MG63 (cell line): ENCODE data around the gene PCDHGA10. TPM values are rescaled to one million over a fixed set of nuclear protein-coding genes. Genes with fewer than 3 reads are reported as not detected.
A peak's percentile ranks its signal among the peaks of the same experiment; 100 is the strongest.
"Not testable (repeated sequence)": the region's sequence is repeated elsewhere in the genome, so short reads cannot be mapped to it uniquely, and the experiment has no call there.

Experiments used
- DNase-seq: peaks from one replicate; pipeline ENCODE4 v3.0.0-alpha.2; 2020
- H3K27me3 ChIP-seq: fragments of 250-450 bp; sonication (Bioruptor Pico); 2 replicates; pipeline ENCODE4 v1.5.1; 2020; ENCODE audit warnings: mild to moderate bottlenecking, moderate library complexity
- H3K36me3 ChIP-seq: fragments of 250-450 bp; sonication (Bioruptor Pico); 2 replicates; pipeline ENCODE4 v1.5.1; 2020; ENCODE audit warnings: mild to moderate bottlenecking, moderate library complexity
- H3K4me3 ChIP-seq: fragments of 250-450 bp; sonication (Bioruptor Pico); 2 replicates; pipeline ENCODE4 v1.5.1; 2020; ENCODE audit warnings: mild to moderate bottlenecking, moderate library complexity
- H3K9me3 ChIP-seq: fragments of 250-450 bp; sonication (Bioruptor Pico); 2 replicates; pipeline ENCODE4 v1.5.1; 2020; ENCODE audit warnings: mild to moderate bottlenecking, moderate library complexity
- total RNA-seq: library from RNA; depleted of rRNA; stranded (reverse); fragments of >200 nt; shearing (Covaris generic); gene quantifications from 2 replicates; pipeline ENCODE4 v1.2.3, GENCODE V29; 2014; ENCODE audit warnings: low replicate concordance

Gene PCDHGA10
- total RNA-seq, 1 experiment from 2014 or later: 1.0 TPM

DNA sequence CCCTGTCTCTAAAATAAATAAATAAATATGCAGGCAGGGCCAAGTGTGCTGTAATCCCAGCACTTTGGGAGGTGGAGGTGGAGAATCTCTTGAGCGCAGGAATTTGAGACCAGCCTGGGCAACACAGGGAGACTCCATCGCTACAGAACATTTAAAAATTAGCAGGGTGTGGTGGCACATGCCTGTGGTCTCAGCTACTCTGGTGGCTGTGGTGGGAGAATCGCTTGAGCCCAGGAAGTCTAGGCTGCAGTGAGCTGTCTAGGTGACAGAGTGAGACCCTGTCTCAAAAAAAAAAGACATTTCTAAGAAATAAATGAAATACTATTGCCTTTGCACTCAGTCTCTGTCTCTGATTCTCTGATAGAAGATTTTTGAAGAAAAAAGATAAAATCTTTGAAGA, 1.2 kb upstream of the PCDHGA10 start:
- no peak overlapping the region for H3K4me3 ChIP-seq
- DNase-seq: no peak
- H3K9me3 ChIP-seq: peaks cover 3% of the 10 kb centered on the region; the same call in 1 of the 2 replicates
- H3K27me3 ChIP-seq: peaks cover 2% of the 10 kb centered on the region; the same call in 1 of the 2 replicates
- H3K36me3 ChIP-seq: no peaks in the 10 kb centered on the region

DNA sequence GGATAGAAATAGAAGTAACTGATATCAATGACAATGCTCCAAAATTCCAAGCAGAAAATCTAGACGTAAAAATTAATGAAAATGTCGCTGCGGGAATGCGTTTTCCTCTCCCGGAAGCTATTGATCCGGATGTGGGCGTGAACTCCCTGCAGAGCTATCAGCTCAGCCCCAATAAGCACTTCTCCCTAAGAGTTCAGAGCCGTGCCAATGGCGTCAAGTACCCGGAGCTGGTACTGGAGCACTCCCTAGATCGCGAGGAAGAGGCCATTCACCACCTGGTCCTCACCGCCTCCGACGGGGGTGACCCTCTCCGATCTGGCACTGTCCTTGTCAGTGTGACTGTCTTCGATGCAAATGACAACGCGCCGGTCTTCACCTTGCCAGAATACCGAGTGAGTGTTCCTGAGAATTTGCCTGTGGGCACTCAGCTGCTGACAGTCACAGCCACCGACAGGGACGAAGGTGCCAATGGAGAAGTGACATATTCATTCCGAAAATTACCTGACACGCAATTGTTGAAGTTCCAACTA, 818 bp downstream of the PCDHGA10 start:
- Histone ChIP-seq H3K9me3 (peaks cover 6% of the 10 kb centered on the region; the same call in 1 of the 2 replicates), H3K27me3 (no peaks in the 10 kb centered on the region), H3K36me3 (no peaks in the 10 kb centered on the region), H3K4me3 (no peak overlapping the region)
- no peak for DNase-seq

DNA sequence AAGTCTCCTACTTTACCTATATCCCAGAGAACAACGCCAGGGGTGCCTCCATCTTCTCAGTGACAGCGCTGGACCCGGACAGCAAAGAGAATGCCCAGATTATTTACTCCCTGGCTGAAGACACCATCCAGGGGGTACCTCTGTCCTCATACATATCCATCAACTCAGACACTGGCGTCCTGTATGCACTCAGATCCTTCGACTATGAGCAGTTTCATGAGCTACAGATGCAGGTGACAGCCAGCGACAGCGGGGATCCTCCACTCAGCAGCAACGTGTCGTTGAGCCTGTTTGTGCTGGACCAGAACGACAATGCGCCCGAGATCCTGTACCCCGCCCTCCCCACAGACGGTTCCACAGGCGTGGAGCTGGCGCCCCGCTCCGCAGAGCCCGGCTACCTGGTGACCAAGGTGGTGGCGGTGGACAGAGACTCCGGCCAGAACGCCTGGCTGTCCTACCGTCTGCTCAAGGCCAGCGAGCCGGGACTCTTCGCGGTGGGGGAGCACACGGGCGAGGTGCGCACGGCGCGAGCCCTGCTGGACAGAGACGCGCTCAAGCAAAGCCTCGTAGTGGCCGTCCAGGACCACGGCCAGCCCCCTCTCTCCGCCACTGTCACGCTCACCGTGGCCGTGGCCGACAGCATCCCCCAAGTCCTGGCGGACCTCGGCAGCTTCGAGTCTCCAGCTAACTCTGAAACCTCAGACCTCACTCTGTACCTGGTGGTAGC, 1.9 kb downstream of the PCDHGA10 start:
- DNase-seq, H3K36me3 ChIP-seq, H3K9me3 ChIP-seq, H3K4me3 ChIP-seq, H3K27me3 ChIP-seq: not testable (repeated sequence)

DNA sequence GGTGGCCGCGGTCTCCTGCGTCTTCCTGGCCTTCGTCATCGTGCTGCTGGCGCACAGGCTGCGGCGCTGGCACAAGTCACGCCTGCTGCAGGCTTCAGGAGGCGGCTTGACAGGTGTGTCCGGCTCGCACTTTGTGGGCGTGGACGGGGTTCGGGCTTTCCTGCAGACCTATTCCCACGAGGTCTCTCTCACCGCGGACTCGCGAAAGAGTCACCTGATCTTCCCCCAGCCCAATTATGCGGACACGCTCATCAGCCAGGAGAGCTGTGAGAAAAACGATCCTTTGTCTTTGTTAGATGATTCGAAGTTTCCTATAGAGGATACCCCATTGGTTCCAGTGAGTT, 2.5 kb downstream of the PCDHGA10 start:
- not testable (repeated sequence) for H3K9me3 ChIP-seq, DNase-seq

DNA sequence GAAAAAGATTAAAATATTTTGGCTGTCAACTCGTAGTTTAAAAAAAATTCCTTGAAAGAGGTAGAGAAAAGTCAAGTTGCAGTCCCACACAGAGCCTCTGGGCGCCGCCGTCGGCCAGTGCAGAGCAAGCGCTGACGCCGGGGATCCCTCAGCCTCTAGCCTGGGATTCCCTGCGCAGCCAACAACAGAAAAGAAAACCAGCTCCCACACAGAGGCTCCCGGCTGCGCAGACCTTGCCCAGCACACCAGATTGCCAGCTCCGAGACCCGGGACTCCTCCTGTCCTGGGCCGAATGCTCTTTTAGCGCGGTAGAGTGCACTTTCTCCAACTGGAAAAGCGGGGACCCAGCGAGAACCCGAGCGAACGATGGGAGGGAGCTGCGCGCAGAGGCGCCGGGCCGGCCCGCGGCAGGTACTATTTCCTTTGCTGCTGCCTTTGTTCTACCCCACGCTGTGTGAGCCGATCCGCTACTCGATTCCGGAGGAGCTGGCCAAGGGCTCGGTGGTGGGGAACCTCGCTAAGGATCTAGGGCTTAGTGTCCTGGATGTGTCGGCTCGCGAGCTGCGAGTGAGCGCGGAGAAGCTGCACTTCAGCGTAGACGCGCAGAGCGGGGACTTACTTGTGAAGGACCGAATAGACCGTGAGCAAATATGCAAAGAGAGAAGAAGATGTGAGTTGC, 4.8 kb downstream of the PCDHGA10 start, which contains the start of gene PCDHGB7:
TSS of gene PCDHGB7 (plus strand) at position 184 of the 679 bp plus-strand sequence. CDS start at position 367, 183 bp downstream.
- not testable (repeated sequence) for H3K4me3 ChIP-seq, H3K36me3 ChIP-seq, H3K27me3 ChIP-seq
- H3K9me3 ChIP-seq: peaks cover 15% of the 10 kb centered on the region; the same call in 1 of the 2 replicates
- peak; percentile 51 for DNase-seq

More for the DNA sequence above, 2.5 kb downstream of the PCDHGA10 start:
- not testable (repeated sequence) for H3K4me3 ChIP-seq, H3K36me3 ChIP-seq, H3K27me3 ChIP-seq

DNA sequence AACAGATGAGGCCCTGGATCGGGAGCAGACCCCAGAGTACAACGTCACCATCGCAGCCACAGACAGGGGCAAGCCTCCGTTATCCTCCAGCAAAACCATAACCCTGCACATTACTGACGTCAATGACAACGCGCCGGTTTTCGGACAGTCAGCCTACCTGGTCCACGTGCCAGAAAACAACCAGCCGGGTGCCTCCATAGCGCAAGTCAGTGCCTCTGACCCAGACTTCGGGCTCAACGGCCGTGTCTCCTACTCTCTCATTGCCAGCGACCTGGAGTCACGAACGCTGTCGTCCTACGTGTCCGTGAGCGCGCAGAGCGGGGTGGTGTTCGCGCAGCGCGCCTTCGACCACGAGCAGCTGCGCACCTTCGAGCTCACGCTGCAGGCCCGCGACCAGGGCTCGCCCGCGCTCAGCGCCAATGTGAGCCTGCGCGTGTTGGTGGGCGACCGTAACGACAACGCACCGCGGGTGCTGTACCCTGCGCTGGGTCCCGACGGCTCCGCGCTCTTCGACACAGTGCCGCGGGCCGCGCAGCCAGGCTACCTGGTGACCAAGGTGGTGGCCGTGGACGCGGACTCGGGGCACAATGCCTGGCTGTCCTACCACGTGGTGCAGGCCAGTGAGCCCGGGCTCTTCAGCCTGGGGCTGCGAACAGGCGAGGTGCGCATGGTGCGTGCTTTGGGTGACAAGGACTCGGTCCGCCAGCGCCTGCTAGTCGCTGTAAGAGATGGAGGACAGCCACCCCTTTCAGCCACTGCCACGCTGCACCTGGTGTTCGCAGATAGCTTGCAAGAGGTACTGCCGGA, 6.5 kb downstream of the PCDHGA10 start:
- H3K36me3 ChIP-seq: no peaks in the 10 kb centered on the region
- H3K4me3 ChIP-seq: no peak overlapping the region
- DNase-seq: no peak
- no peaks in the 10 kb centered on the region for H3K27me3 ChIP-seq
- peaks cover 15% of the 10 kb centered on the region; the same call in 1 of the 2 replicates for H3K9me3 ChIP-seq

DNA sequence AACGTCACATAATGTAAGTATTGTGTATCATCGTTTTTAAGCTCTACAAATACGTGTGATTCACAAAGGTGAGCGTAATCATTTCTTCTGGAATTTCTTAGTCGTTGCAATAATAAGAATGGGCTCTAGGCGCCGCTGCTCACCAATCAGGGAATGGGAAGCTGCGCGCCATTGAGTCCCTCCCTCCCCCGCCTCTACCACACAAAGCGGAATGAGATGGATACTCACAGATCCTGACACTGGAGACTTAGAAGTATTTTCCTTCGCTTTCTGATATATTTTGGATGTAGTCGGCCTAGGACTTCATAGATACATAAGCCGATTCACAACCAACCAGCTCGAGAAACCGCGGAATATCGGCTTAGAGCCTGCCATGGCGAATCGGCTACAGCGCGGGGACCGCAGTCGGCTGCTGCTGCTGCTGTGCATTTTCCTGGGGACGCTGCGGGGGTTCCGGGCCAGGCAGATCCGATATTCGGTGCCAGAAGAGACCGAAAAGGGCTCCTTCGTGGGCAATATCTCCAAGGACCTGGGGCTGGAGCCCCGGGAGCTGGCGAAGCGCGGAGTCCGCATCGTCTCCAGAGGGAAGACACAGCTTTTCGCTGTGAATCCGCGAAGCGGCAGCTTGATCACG, 8.2 kb downstream of the PCDHGA10 start, which contains the start of gene PCDHGA11:
TSS of gene PCDHGA11 (plus strand) at position 197 of the 634 bp plus-strand sequence. CDS start at position 374, 177 bp downstream.
- H3K9me3 ChIP-seq: peaks cover 15% of the 10 kb centered on the region; the same call in 1 of the 2 replicates
- H3K36me3 ChIP-seq: no peaks in the 10 kb centered on the region
- no peak within 1 kb of the TSS for H3K4me3 ChIP-seq
- H3K27me3 ChIP-seq: no peaks in the 10 kb centered on the region
- no peak for DNase-seq

DNA sequence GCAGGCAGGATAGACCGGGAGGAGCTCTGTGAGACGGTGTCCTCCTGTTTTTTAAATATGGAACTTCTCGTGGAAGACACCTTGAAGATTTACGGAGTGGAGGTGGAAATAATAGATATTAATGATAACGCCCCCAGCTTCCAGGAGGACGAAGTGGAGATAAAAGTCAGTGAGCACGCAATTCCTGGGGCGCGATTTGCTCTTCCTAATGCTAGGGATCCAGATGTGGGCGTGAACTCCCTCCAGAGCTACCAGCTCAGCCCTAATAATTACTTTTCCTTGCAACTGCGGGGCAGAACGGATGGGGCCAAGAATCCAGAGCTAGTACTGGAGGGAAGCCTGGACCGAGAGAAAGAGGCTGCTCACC, 8.7 kb downstream of the PCDHGA10 start:
- Histone ChIP-seq H3K27me3 (no peaks in the 10 kb centered on the region), H3K36me3 (no peaks in the 10 kb centered on the region), H3K9me3 (peaks cover 12% of the 10 kb centered on the region; the same call in 1 of the 2 replicates), H3K4me3 (no peak overlapping the region)
- DNase-seq: no peak

DNA sequence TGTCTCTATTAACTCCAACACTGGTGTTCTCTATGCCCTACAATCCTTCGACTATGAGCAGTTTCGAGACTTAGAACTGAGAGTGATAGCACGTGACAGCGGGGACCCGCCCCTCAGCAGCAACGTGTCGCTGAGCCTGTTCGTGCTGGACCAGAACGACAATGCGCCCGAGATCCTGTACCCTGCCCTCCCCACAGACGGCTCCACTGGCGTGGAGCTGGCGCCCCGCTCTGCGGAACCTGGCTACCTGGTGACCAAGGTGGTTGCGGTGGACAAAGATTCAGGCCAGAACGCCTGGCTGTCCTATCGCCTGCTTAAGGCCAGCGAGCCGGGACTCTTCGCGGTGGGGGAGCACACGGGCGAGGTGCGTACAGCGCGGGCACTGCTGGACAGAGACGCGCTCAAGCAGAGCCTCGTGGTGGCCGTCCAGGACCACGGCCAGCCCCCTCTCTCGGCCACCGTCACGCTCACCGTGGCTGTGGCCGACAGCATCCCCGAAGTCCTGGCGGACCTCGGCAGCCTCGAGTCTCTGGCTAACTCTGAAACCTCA, 10.0 kb downstream of the PCDHGA10 start:
- no peaks in the 10 kb centered on the region for H3K27me3 ChIP-seq
- no peak overlapping the region for H3K4me3 ChIP-seq
- no peaks in the 10 kb centered on the region for H3K36me3 ChIP-seq
- DNase-seq: no peak
- peaks cover 12% of the 10 kb centered on the region; the same call in 1 of the 2 replicates for H3K9me3 ChIP-seq

DNA sequence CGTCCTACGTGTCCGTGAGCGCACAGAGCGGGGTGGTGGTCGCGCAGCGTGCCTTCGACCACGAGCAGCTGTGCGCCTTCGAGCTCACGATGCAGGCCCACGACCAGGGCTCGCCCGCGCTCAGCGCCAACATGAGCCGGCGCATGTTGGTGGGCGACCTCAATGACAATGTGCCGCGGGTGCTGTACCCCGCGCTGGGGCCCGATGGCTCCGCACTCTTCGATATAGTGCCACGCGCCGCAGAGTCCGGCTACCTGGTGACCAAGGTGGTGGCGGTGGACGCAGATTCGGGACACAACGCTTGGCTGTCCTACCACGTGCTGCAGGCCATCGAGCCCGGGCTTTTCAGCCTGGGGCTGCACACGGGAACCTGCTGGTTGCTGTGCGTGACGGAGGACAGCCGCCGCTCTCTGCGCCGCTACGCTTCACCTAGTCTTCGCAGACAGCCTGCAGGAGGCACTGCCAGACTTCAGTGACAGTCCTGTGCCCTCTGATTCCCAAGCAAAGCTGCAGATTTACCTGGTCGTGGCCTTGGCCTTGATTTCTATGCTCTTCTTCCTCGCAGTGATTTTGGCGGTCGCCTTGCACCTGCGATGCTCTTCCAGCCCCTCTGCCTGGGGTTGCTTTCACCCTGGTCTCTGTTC, 15.1 kb downstream of the PCDHGA10 start:
- Histone ChIP-seq H3K27me3 (no peaks in the 10 kb centered on the region), H3K9me3 (peaks cover 4% of the 10 kb centered on the region; the same call in 1 of the 2 replicates), H3K36me3 (no peaks in the 10 kb centered on the region), H3K4me3 (no peak overlapping the region)
- DNase-seq: no peak

DNA sequence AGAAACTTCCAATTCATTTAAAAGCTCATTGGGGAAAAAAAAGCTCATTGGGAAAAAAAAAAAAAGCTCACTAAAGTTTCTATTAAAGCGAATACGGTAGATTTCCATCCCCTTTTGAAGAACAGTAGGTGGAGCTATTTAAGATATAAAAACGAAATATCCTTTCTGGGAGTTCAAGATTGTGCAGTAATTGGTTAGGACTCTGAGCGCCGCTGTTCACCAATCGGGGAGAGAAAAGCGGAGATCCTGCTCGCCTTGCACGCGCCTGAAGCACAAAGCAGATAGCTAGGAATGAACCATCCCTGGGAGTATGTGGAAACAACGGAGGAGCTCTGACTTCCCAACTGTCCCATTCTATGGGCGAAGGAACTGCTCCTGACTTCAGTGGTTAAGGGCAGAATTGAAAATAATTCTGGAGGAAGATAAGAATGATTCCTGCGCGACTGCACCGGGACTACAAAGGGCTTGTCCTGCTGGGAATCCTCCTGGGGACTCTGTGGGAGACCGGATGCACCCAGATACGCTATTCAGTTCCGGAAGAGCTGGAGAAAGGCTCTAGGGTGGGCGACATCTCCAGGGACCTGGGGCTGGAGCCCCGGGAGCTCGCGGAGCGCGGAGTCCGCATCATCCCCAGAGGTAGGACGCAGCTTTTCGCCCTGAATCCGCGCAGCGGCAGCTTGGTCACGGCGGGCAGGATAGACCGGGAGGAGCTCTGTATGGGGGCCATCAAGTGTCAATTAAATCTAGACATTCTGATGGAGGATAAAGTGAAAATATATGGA, 17.7 kb downstream of the PCDHGA10 start, which contains the start of gene PCDHGA12:
TSS of gene PCDHGA12 (plus strand) at position 176 of the 782 bp plus-strand sequence. CDS start at position 429, 253 bp downstream.
- no peak for DNase-seq
- Histone ChIP-seq H3K9me3 (peaks cover 4% of the 10 kb centered on the region; the same call in 1 of the 2 replicates), H3K27me3 (no peaks in the 10 kb centered on the region), H3K36me3 (no peaks in the 10 kb centered on the region), H3K4me3 (no peak within 1 kb of the TSS)

DNA sequence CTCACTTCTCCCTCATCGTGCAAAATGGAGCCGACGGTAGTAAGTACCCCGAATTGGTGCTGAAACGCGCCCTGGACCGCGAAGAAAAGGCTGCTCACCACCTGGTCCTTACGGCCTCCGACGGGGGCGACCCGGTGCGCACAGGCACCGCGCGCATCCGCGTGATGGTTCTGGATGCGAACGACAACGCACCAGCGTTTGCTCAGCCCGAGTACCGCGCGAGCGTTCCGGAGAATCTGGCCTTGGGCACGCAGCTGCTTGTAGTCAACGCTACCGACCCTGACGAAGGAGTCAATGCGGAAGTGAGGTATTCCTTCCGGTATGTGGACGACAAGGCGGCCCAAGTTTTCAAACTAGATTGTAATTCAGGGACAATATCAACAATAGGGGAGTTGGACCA, 18.5 kb downstream of the PCDHGA10 start:
- H3K4me3 ChIP-seq: no peak overlapping the region
- H3K36me3 ChIP-seq: no peaks in the 10 kb centered on the region
- H3K27me3 ChIP-seq: no peaks in the 10 kb centered on the region
- DNase-seq: no peak
- H3K9me3 ChIP-seq: peaks cover 4% of the 10 kb centered on the region; the same call in 1 of the 2 replicates

DNA sequence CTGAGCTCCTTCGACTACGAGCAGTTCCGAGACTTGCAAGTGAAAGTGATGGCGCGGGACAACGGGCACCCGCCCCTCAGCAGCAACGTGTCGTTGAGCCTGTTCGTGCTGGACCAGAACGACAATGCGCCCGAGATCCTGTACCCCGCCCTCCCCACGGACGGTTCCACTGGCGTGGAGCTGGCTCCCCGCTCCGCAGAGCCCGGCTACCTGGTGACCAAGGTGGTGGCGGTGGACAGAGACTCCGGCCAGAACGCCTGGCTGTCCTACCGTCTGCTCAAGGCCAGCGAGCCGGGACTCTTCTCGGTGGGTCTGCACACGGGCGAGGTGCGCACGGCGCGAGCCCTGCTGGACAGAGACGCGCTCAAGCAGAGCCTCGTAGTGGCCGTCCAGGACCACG, 19.5 kb downstream of the PCDHGA10 start:
- H3K4me3 ChIP-seq, DNase-seq, H3K36me3 ChIP-seq, H3K9me3 ChIP-seq, H3K27me3 ChIP-seq: not testable (repeated sequence)

DNA sequence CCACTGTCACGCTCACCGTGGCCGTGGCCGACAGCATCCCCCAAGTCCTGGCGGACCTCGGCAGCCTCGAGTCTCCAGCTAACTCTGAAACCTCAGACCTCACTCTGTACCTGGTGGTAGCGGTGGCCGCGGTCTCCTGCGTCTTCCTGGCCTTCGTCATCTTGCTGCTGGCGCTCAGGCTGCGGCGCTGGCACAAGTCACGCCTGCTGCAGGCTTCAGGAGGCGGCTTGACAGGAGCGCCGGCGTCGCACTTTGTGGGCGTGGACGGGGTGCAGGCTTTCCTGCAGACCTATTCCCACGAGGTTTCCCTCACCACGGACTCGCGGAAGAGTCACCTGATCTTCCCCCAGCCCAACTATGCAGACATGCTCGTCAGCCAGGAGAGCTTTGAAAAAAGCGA, 19.9 kb downstream of the PCDHGA10 start:
- H3K4me3 ChIP-seq, DNase-seq, H3K36me3 ChIP-seq, H3K9me3 ChIP-seq, H3K27me3 ChIP-seq: not testable (repeated sequence)

DNA sequence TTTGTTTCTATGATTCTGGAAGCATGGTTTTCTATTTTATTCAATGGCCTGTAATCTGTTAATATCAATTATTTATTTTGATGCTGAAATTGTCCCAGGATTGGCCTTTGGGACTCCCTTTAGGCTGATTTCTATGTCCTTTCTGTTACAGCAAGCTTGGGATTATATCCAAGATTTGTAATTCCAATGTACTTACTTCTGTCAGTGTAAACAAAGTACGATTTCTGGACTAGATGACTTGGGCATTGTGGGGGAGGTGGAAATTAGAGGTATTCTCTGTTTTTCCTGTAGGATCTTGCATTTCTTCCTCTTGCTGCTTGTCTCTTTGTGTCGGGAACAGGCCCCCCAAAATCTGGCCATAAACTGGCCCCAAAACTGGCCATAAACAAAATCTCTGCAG, 21.2 kb downstream of the PCDHGA10 start:
- DNase-seq: no peak
- H3K27me3 ChIP-seq: no peaks in the 10 kb centered on the region
- H3K36me3 ChIP-seq: no peaks in the 10 kb centered on the region
- peaks cover 4% of the 10 kb centered on the region; the same call in 1 of the 2 replicates for H3K9me3 ChIP-seq
- no peak overlapping the region for H3K4me3 ChIP-seq
